ENCODE results near the gene C16orf90.

The C16orf90 gene

DNA sequence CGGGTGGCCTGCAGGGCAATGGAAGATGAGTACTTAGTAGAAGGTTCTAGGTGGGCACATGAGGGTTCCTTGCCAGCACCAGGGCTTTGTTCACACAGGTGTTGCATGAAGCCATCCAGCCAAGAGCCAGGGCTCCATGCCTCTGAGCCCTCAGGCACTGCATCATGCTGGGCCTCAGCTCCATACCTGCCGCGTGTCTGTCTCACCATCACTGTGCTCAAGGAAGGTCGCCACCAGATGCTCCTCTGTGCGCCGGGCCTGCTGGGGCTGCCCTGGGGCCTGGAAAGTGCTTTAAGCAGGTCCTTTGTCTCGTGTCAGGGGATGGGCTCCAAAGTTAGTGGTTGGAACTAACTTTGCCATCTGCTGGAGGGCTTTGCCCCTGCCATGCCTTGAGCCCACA lies 25.6 kb downstream of the C16orf90 start:
- no peak for TF ChIP-seq TAF1 (IDR thresholded peaks at IDR 0.05; ENCODE audit: borderline replicate concordance, insufficient read depth, low read length)
- no peak for TF ChIP-seq SIN3A (IDR thresholded peaks at IDR 0.05; ENCODE audit: borderline replicate concordance, insufficient read depth, low read length)
- TF ChIP-seq FOXP2 (optimal IDR thresholded peaks at IDR 0.05; ENCODE audit: borderline replicate concordance, extremely low read depth, extremely low read length, insufficient read depth), result no peak
- TF ChIP-seq, protein P1, sequence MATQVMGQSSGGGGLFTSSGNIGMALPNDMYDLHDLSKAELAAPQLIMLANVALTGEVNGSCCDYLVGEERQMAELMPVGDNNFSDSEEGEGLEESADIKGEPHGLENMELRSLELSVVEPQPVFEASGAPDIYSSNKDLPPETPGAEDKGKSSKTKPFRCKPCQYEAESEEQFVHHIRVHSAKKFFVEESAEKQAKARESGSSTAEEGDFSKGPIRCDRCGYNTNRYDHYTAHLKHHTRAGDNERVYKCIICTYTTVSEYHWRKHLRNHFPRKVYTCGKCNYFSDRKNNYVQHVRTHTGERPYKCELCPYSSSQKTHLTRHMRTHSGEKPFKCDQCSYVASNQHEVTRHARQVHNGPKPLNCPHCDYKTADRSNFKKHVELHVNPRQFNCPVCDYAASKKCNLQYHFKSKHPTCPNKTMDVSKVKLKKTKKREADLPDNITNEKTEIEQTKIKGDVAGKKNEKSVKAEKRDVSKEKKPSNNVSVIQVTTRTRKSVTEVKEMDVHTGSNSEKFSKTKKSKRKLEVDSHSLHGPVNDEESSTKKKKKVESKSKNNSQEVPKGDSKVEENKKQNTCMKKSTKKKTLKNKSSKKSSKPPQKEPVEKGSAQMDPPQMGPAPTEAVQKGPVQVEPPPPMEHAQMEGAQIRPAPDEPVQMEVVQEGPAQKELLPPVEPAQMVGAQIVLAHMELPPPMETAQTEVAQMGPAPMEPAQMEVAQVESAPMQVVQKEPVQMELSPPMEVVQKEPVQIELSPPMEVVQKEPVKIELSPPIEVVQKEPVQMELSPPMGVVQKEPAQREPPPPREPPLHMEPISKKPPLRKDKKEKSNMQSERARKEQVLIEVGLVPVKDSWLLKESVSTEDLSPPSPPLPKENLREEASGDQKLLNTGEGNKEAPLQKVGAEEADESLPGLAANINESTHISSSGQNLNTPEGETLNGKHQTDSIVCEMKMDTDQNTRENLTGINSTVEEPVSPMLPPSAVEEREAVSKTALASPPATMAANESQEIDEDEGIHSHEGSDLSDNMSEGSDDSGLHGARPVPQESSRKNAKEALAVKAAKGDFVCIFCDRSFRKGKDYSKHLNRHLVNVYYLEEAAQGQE (IDR thresholded peaks at IDR 0.05; ENCODE audit: insufficient read depth in 1 of 2, low read depth in 2 of 2, low read length in 2 of 2), result no peak
- TF ChIP-seq POLR2AphosphoS5 (IDR thresholded peaks at IDR 0.05; ENCODE audit: low read depth, low read length), result no peak

DNA sequence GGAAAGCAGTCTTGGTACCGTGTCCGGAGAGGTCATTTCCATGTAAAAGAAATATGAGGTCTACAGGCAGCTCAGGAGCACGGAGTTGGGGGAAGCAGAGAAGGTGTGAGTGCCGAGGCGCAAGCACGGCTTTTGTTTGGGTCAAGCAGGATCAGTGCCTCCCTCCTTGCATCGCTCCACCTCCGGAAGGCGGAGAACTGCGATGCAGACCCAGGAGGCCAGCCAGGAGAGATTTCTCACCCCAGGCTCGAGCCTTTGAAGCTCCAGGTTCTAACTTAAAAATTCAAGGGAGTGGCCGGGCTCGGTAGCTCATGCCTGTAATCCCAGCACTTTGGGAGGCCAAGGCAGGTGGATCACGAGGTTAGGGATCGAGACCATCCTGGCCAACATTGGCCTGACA lies 26.8 kb downstream of the C16orf90 start:
- TF ChIP-seq, protein P1 (IDR thresholded peaks at IDR 0.05; ENCODE audit: insufficient read depth in 1 of 2, low read depth in 2 of 2, low read length in 2 of 2), result no peak
- TF ChIP-seq SIN3A (IDR thresholded peaks at IDR 0.05; ENCODE audit: borderline replicate concordance, insufficient read depth, low read length) (no peak), TAF1 (IDR thresholded peaks at IDR 0.05; ENCODE audit: borderline replicate concordance, insufficient read depth, low read length) (no peak), FOXP2 (optimal IDR thresholded peaks at IDR 0.05; ENCODE audit: borderline replicate concordance, extremely low read depth, extremely low read length, insufficient read depth) (no peak), POLR2AphosphoS5 (IDR thresholded peaks at IDR 0.05; ENCODE audit: low read depth, low read length) (no peak)

DNA sequence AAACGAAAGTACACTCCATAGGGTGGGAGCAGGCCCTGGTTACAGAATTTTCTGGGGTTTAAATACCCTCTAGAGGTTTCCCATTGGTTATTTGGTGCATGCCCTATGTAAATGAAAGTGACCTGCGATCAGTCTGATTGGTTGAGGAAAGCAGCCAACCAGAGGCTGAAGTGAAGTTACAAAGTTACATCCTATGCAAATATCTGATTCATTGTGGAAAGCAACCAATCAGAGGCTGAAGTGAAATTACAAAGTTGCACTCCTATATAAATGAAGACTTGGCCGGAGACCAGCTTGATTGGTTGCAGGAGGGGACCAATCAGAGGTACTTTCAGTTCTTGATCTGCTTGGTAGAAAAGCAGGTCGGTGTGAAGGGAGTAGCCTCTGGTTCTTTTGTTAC lies 27.4 kb downstream of the C16orf90 start:
- no peak for TF ChIP-seq SIN3A (IDR thresholded peaks at IDR 0.05; ENCODE audit: borderline replicate concordance, insufficient read depth, low read length)
- TF ChIP-seq TAF1 (IDR thresholded peaks at IDR 0.05; ENCODE audit: borderline replicate concordance, insufficient read depth, low read length), result no peak
- no peak for TF ChIP-seq FOXP2 (optimal IDR thresholded peaks at IDR 0.05; ENCODE audit: borderline replicate concordance, extremely low read depth, extremely low read length, insufficient read depth)

DNA sequence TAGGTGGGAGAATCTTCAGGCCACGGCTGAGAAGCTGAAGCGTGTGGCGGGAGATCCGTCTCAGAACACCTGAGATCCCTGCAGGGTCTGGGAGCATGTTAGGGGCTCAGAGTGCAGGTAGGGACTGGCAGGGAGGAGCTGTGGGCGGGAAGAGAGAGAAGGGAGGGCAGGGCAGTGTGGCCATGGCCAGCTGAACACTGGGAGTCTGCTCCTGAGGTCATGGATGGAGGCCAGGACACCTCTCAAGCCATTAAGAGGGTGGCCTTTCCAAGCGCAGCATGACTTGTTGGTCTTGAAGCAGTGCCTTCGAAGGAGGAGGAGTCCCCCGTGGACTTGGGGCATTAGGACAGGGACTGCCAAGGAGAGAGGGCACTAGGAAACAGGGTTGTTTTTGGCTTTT lies 28.1 kb downstream of the C16orf90 start:
- no peak for TF ChIP-seq SIN3A (IDR thresholded peaks at IDR 0.05; ENCODE audit: borderline replicate concordance, insufficient read depth, low read length)

DNA sequence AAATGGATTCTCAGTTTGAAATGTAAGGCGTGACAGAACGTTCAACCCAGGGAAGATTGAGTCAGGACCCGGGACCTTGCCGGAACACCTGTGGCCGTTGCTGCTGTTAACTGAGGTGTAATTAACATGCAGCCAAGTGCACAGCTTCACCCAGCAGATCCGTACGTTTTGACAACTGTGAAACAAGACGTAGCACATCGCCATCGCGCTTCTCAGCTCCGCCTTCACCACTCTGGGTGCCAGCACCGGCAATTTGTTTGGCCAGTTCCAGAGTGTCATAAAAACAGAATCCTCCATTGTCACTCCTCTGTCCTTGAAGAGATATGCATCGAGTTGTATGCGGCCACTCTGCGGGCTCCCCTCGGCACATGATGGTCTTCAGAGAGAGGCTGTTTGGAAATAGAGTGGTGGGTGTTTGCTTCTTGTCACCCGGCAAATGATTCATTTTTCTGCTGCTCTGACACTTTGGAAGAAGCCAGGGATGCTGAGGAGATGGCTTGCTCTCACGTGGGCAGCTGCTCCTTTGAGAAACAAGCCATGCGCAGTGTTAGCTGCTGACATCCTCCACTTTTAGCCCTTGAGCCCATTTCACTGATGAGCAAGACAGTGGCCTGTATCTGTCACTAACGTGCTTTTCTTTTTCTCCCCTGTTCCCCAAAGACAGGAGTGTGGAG lies 29.2 kb downstream of the C16orf90 start:
- no peak for TF ChIP-seq POLR2AphosphoS5 (IDR thresholded peaks at IDR 0.05; ENCODE audit: low read depth, low read length)
- no peak for TF ChIP-seq TAF1 (IDR thresholded peaks at IDR 0.05; ENCODE audit: borderline replicate concordance, insufficient read depth, low read length)
- no peak for TF ChIP-seq SIN3A (IDR thresholded peaks at IDR 0.05; ENCODE audit: borderline replicate concordance, insufficient read depth, low read length)
- no peak for TF ChIP-seq FOXP2 (optimal IDR thresholded peaks at IDR 0.05; ENCODE audit: borderline replicate concordance, extremely low read depth, extremely low read length, insufficient read depth)
- TF ChIP-seq, protein P1 (IDR thresholded peaks at IDR 0.05; ENCODE audit: insufficient read depth in 1 of 2, low read depth in 2 of 2, low read length in 2 of 2), result no peak

DNA sequence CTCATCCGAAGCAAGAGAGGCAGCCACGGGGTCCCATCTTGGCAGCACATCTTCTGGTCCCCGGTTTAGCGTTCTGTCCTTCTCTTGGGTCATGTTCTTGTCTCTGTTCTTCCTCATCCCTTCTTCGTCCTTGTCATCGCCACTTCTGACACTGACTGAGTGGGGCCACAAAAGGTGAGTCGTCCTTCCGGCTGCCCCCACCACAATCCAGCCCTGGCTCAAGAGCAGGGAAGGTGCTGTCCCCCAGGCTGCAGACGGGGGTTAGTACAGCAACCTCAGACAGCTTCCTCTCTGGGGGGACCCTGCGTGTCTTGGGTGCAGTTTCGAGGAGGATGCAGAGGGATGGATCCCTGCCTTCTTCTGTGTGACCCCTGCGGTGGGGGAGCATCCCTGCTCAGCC lies 30.0 kb downstream of the C16orf90 start:
- no peak for TF ChIP-seq SIN3A (IDR thresholded peaks at IDR 0.05; ENCODE audit: borderline replicate concordance, insufficient read depth, low read length)
- TF ChIP-seq FOXP2 (optimal IDR thresholded peaks at IDR 0.05; ENCODE audit: borderline replicate concordance, extremely low read depth, extremely low read length, insufficient read depth), result no peak
- no peak for TF ChIP-seq TAF1 (IDR thresholded peaks at IDR 0.05; ENCODE audit: borderline replicate concordance, insufficient read depth, low read length)
- no peak for TF ChIP-seq POLR2AphosphoS5 (IDR thresholded peaks at IDR 0.05; ENCODE audit: low read depth, low read length)
- TF ChIP-seq, protein P1 (IDR thresholded peaks at IDR 0.05; ENCODE audit: insufficient read depth in 1 of 2, low read depth in 2 of 2, low read length in 2 of 2), result no peak

All from PFSK-1 (cell line).